ENCODE measurements around the gene TXNDC16.

- TF ChIP-seq CTCF (IDR thresholded peaks at IDR 0.05; ENCODE audit: low read length) (no peak), EZH2phosphoT487 (IDR thresholded peaks at IDR 0.05; ENCODE audit: low read length) (no peak)
These were observed 30.3 kb downstream of the TXNDC16 start for GRCh38 chr14:52522033-52522432.
